ENCODE measurements around the gene SLC38A8.

- TF ChIP-seq CTCF (conservative IDR thresholded peaks at IDR 0.05; ENCODE audit: low read length) (no peak), EZH2phosphoT487 (IDR thresholded peaks at IDR 0.05; ENCODE audit: borderline replicate concordance, low read depth, low read length) (no peak)
Measured at GRCh38 chr16:84048871-84049270, 6.3 kb upstream of the SLC38A8 start.

Data from OCI-LY7 (cell line).